Measurements from ENCODE around the gene DOCK3. TPM values are rescaled to one million over a fixed set of nuclear protein-coding genes. Genes with fewer than 3 reads are reported as not detected.
"Not testable (repeated sequence)": the region's sequence is repeated elsewhere in the genome, so short reads cannot be mapped to it uniquely, and the experiment has no call there.

The DOCK3 gene
- total RNA-seq, 1 donor from 2014 or later, result 1.3 TPM

- DNase-seq (ENCODE audit: low read depth), result no peak
Observed at GRCh38 chr3:51297333-51297732, 622.6 kb downstream of the DOCK3 start.

GRCh38 chr3:51304230-51304629 is 629.5 kb downstream of the DOCK3 start:
- DNase-seq (ENCODE audit: low read depth), result no peak

GRCh38 chr3:51306093-51306492 is 631.4 kb downstream of the DOCK3 start:
- DNase-seq (ENCODE audit: low read depth), result no peak

GRCh38 chr3:51307458-51307857 is 632.7 kb downstream of the DOCK3 start:
- no peak for DNase-seq (ENCODE audit: low read depth)

- DNase-seq (ENCODE audit: low read depth), result not testable (repeated sequence)
Observed at GRCh38 chr3:51307945-51308607, 633.3 kb downstream of the DOCK3 start.

- peak; percentile 26 for DNase-seq (ENCODE audit: low read depth)
Observed at GRCh38 chr3:51311055-51311454, 636.3 kb downstream of the DOCK3 start.

GRCh38 chr3:51328206-51328605 is 653.5 kb downstream of the DOCK3 start:
- no peak for DNase-seq (ENCODE audit: low read depth)

- DNase-seq (ENCODE audit: low read depth), result no peak
Observed at GRCh38 chr3:51330046-51330445, 655.3 kb downstream of the DOCK3 start.

- DNase-seq (ENCODE audit: low read depth), result no peak
Observed at GRCh38 chr3:51332156-51332555, 657.4 kb downstream of the DOCK3 start.

- no peak for DNase-seq (ENCODE audit: low read depth)
Observed at GRCh38 chr3:51333021-51333420, 658.3 kb downstream of the DOCK3 start.

- no peak for DNase-seq (ENCODE audit: low read depth)
Observed at GRCh38 chr3:51336261-51336660, 661.5 kb downstream of the DOCK3 start.

- DNase-seq (ENCODE audit: low read depth), result no peak
Observed at GRCh38 chr3:51337666-51338065, 662.9 kb downstream of the DOCK3 start.

- DNase-seq (ENCODE audit: low read depth), result no peak
Observed at GRCh38 chr3:51338632-51339031, 663.9 kb downstream of the DOCK3 start.

- DNase-seq (ENCODE audit: low read depth), result peak; percentile 88
Observed at GRCh38 chr3:51340013-51340829, 665.5 kb downstream of the DOCK3 start.

- DNase-seq (ENCODE audit: low read depth), result peak; percentile 47
Observed at GRCh38 chr3:51340989-51341636, 666.4 kb downstream of the DOCK3 start.

- peak; percentile 48 for DNase-seq (ENCODE audit: low read depth)
Observed at GRCh38 chr3:51343918-51344687, 669.4 kb downstream of the DOCK3 start.

- no peak for DNase-seq (ENCODE audit: low read depth)
Observed at GRCh38 chr3:51350751-51351150, 676.0 kb downstream of the DOCK3 start.

GRCh38 chr3:51353131-51353530 is 678.4 kb downstream of the DOCK3 start:
- DNase-seq (ENCODE audit: low read depth), result no peak

GRCh38 chr3:51353691-51354090 is 679.0 kb downstream of the DOCK3 start:
- DNase-seq (ENCODE audit: low read depth), result no peak

- no peak for DNase-seq (ENCODE audit: low read depth)
Observed at GRCh38 chr3:51354172-51354571, 679.4 kb downstream of the DOCK3 start.
